HL-60 (cell line): ENCODE data around the gene ADAM23.

Experiments used
- DNase-seq, 2 experiments: peaks; one replicate each; pipeline ENCODE4 v3.0.0-alpha.2; 2010 to 2020; ENCODE audit warnings: low read depth in 1 of 2, low spot score in 1 of 2
- H3K27ac ChIP-seq: fragments of 250-450 bp; sonication (Bioruptor Pico); replicated peaks from 2 replicates; pipeline ENCODE4 v1.5.1; 2020; ENCODE audit warnings: mild to moderate bottlenecking, moderate library complexity
- H3K27me3 ChIP-seq: fragments of 250-450 bp; sonication (Bioruptor Pico); 2 replicates; pipeline ENCODE4 v1.5.1; 2021; ENCODE audit warnings: mild to moderate bottlenecking, moderate library complexity; ENCODE audit not compliant: insufficient read depth, poor library complexity, severe bottlenecking
- H3K4me3 ChIP-seq: replicated peaks from 2 replicates; pipeline ENCODE4 v1.5.1; 2011; ENCODE audit warnings: mild to moderate bottlenecking, control low read depth, low read length; ENCODE audit not compliant: insufficient read depth
- CTCF ChIP-seq: IDR thresholded peaks from one replicate; pipeline ENCODE4 v1.5.1; 2011; ENCODE audit warnings: low read length, control low read depth, inconsistent platforms; ENCODE audit not compliant: insufficient read depth
- GABPA ChIP-seq: IDR thresholded peaks from 2 replicates; pipeline ENCODE4 v1.6.1; 2012; ENCODE audit warnings: low read depth
- POLR2AphosphoS5 ChIP-seq: IDR thresholded peaks from 2 replicates; pipeline ENCODE4 v1.6.1; 2012; ENCODE audit warnings: low read depth
- REST ChIP-seq: IDR thresholded peaks from 2 replicates; pipeline ENCODE4 v1.6.1; 2012; ENCODE audit warnings: low read depth; ENCODE audit not compliant: insufficient replicate concordance
- SPI1 ChIP-seq: IDR thresholded peaks from 2 replicates; pipeline ENCODE4 v1.6.1; 2012; ENCODE audit warnings: low read depth, mild to moderate bottlenecking, borderline replicate concordance

The ADAM23 gene

GRCh38 chr2:206615417-206616089 is 172.2 kb downstream of the ADAM23 start:
- no peak for TF ChIP-seq CTCF
- Histone ChIP-seq H3K27ac (no peak overlapping the region), H3K4me3 (no peak overlapping the region), H3K27me3 (no peaks in the 10 kb centered on the region)
- DNase-seq: no peak

- TF ChIP-seq SPI1 (no peak), GABPA (no peak), CTCF (no peak), REST (no peak), POLR2AphosphoS5 (no peak)
- DNase-seq: no peak
- H3K4me3 ChIP-seq: no peak overlapping the region
- no peaks in the 10 kb centered on the region for H3K27me3 ChIP-seq
- H3K27ac ChIP-seq: no peak overlapping the region
Measured at GRCh38 chr2:206616151-206616550, 172.8 kb downstream of the ADAM23 start.

- Histone ChIP-seq H3K4me3 (no peak overlapping the region), H3K27ac (no peak overlapping the region), H3K27me3 (peaks cover 4% of the 10 kb centered on the region)
- TF ChIP-seq GABPA: no peak
- TF ChIP-seq POLR2AphosphoS5: no peak
- TF ChIP-seq REST: no peak
- no peak for TF ChIP-seq SPI1
- TF ChIP-seq CTCF: no peak
- no peak for DNase-seq
Measured at GRCh38 chr2:206619011-206619410, 175.7 kb downstream of the ADAM23 start.

GRCh38 chr2:206626108-206626507 is 182.8 kb downstream of the ADAM23 start:
- no peak for DNase-seq
- Histone ChIP-seq H3K27me3 (peaks cover 6% of the 10 kb centered on the region), H3K4me3 (no peak overlapping the region), H3K27ac (no peak overlapping the region)
- TF ChIP-seq SPI1 (no peak), CTCF (no peak), POLR2AphosphoS5 (no peak), GABPA (no peak), REST (no peak)
